GM11168 (cell line): ENCODE measurements around the gene POLR2I.
"Not testable (repeated sequence)": the region's sequence is repeated elsewhere in the genome, so short reads cannot be mapped to it uniquely, and the experiment has no call there.

Experiments used
- in situ Hi-C: fragments of 300-500 bp; cut with MboI; formaldehyde crosslinking; loops from one replicate; pipeline ENCODE4 v1.12.0; 2022; ENCODE audit warnings: low sequenced_read_pairs; ENCODE audit not compliant: unreplicated experiment

Gene POLR2I

GRCh38 chr19:36072081-36072480, 42.6 kb downstream of the POLR2I start:
- in situ Hi-C loops = no loop called here

GRCh38 chr19:36068810-36069499, 45.7 kb downstream of the POLR2I start:
- in situ Hi-C loops = not testable (repeated sequence)

GRCh38 chr19:36067681-36068080, 47.0 kb downstream of the POLR2I start:
- in situ Hi-C loops = no loop called here

GRCh38 chr19:36064826-36065225, 49.8 kb downstream of the POLR2I start:
- in situ Hi-C loops = no loop called here
